GM20431 (cell line): ENCODE results near the gene IPP.

Source experiments
- in situ Hi-C: fragments of 300-500 bp; cut with MseI, MboI; formaldehyde crosslinking; loops from one replicate; pipeline ENCODE4 v1.15.0; 2020; ENCODE audit warnings: low sequenced_read_pairs; ENCODE audit not compliant: unreplicated experiment

The IPP gene

GRCh38 chr1:45654540-45655280, 95.7 kb downstream of the IPP start:
- in situ Hi-C loops: no loop called here
